GM21423 (cell line): ENCODE measurements around the gene GABBR1.
"Not testable (repeated sequence)": the region's sequence is repeated elsewhere in the genome, so short reads cannot be mapped to it uniquely, and the experiment has no call there.

Experiments used
- ATAC-seq: cut with Tn5 transposase; IDR thresholded peaks from one replicate; pipeline ENCODE4 v1.9.1; 2021; ENCODE audit warnings: mild to moderate bottlenecking, moderate library complexity; ENCODE audit not compliant: unreplicated experiment

The GABBR1 gene

GRCh38 chr6:29632789-29633533 is at the start of gene GABBR1:
Gene GABBR1 (minus strand): TSS chr6:29633183. CDS start chr6:29632385, 798 bp downstream.
- peak; percentile 74 for ATAC-seq

- no peak for ATAC-seq
Measured at GRCh38 chr6:29681811-29682210, 48.8 kb upstream of the GABBR1 start.

- no peak for ATAC-seq
Measured at GRCh38 chr6:29680904-29681303, 47.9 kb upstream of the GABBR1 start, which contains the start of gene ZFP57. Gene ZFP57 (minus strand): TSS chr6:29681152. CDS start chr6:29677003, 4,149 bp downstream.

GRCh38 chr6:29680416-29680815 is 47.4 kb upstream of the GABBR1 start:
- no peak for ATAC-seq

GRCh38 chr6:29679962-29680361 is 47.0 kb upstream of the GABBR1 start:
- ATAC-seq: no peak

- ATAC-seq: no peak
Measured at GRCh38 chr6:29678114-29678513, 45.1 kb upstream of the GABBR1 start.

GRCh38 chr6:29676981-29677601 is 44.1 kb upstream of the GABBR1 start:
- ATAC-seq: no peak

GRCh38 chr6:29675561-29675960 is 42.6 kb upstream of the GABBR1 start:
- no peak for ATAC-seq

- ATAC-seq: no peak
Measured at GRCh38 chr6:29674008-29674407, 41.0 kb upstream of the GABBR1 start.

GRCh38 chr6:29673161-29673560 is 40.2 kb upstream of the GABBR1 start:
- no peak for ATAC-seq

- ATAC-seq: not testable (repeated sequence)
Measured at GRCh38 chr6:29672116-29672515, 39.1 kb upstream of the GABBR1 start.

- ATAC-seq: no peak
Measured at GRCh38 chr6:29671026-29671425, 38.0 kb upstream of the GABBR1 start.

- ATAC-seq: no peak
Measured at GRCh38 chr6:29667158-29667557, 34.2 kb upstream of the GABBR1 start.

GRCh38 chr6:29666826-29667130 is 33.8 kb upstream of the GABBR1 start:
- ATAC-seq: no peak

GRCh38 chr6:29665942-29666825 is 33.2 kb upstream of the GABBR1 start:
- no peak for ATAC-seq

- no peak for ATAC-seq
Measured at GRCh38 chr6:29663300-29664042, 30.5 kb upstream of the GABBR1 start.

GRCh38 chr6:29661502-29662141 is 28.6 kb upstream of the GABBR1 start:
- ATAC-seq: not testable (repeated sequence)

GRCh38 chr6:29661071-29661470 is 28.1 kb upstream of the GABBR1 start:
- ATAC-seq: no peak

GRCh38 chr6:29656798-29657197 is 23.8 kb upstream of the GABBR1 start, which contains the start of gene MOG:
Gene MOG (plus strand): TSS chr6:29657092. CDS start chr6:29657210, 118 bp downstream.
- ATAC-seq: no peak

- ATAC-seq: no peak
Measured at GRCh38 chr6:29656157-29656556, 23.2 kb upstream of the GABBR1 start.
